SK-N-SH (cell line): ENCODE data around the gene ABHD8.

Experiments used
- CTCF ChIP-seq: fragments of 200-600 bp; sonication (generic); IDR thresholded peaks from 2 replicates; pipeline ENCODE4 v1.6.1; 2017; ENCODE audit warnings: antibody characterized with exemption, mild to moderate bottlenecking, moderate library complexity
- GABPA ChIP-seq: IDR thresholded peaks from 2 replicates; pipeline ENCODE4 v1.4.0; 2012; ENCODE audit warnings: low read depth, mild to moderate bottlenecking
- MXI1 ChIP-seq: IDR thresholded peaks from 2 replicates; pipeline ENCODE4 v1.6.1; 2012; ENCODE audit warnings: mild to moderate bottlenecking, low read depth, low read length, improper control_type of control experiment
- NRF1 ChIP-seq: IDR thresholded peaks from 2 replicates; pipeline ENCODE4 v1.6.1; 2012; ENCODE audit warnings: low read depth, mild to moderate bottlenecking, low read length
- POLR2AphosphoS5 ChIP-seq: IDR thresholded peaks from 2 replicates; pipeline ENCODE4 v1.6.1; 2012; ENCODE audit warnings: low read depth, low read length
- RXRA ChIP-seq: IDR thresholded peaks from 2 replicates; pipeline ENCODE4 v1.4.0; 2012; ENCODE audit warnings: low read depth, mild to moderate bottlenecking, borderline replicate concordance
- USF2 ChIP-seq: fragments of 150-350 bp; IDR thresholded peaks from 2 replicates; pipeline ENCODE4 v1.6.1; 2017; ENCODE audit warnings: antibody characterized with exemption, low read length, low read depth, borderline replicate concordance

- no peak for TF ChIP-seq USF2
- TF ChIP-seq GABPA: no peak
- no peak for TF ChIP-seq MXI1
- no peak for TF ChIP-seq CTCF
- no peak for TF ChIP-seq POLR2AphosphoS5
- TF ChIP-seq RXRA: no peak
- no peak for TF ChIP-seq NRF1
Observed at GRCh38 chr19:17320435-17320834, 17.2 kb upstream of the ABHD8 start.
